Heart left ventricle (tissue), 13 donors: ENCODE measurements around the gene ZNF22.

Source experiments
- CTCF ChIP-seq, 12 donors: fragments of 200-600 bp; sonication (generic) in 4 of 12; IDR thresholded peaks; one replicate each; pipeline versions ENCODE4 v1.5.0 to v1.8.0; 2018 to 2022; ENCODE audit warnings: antibody characterized with exemption in 12 of 12, mild to moderate bottlenecking in 5 of 12
- POLR2A ChIP-seq, 2 donors: fragments of 450-650 bp; IDR thresholded peaks; one replicate each; pipeline ENCODE4 v1.6.1; 2017; ENCODE audit warnings: antibody characterized with exemption in 2 of 2, mild to moderate bottlenecking in 2 of 2, moderate library complexity in 2 of 2
- donor health status: ischemic (EF 13 %, LVEDD 7.1; RV severe dilation, severe dysfunction).
- donor health status: DM: no; HTN: yes; CAD: no.
- donor health status: DM: no; HTN: no; CAD: no.
- donor health status: ischemic (EF 25% LVEDD 6.9; RV normal size, moderate dysfunction).
- donor health status: ischemic (EF 25% LVEDD 5.7; RV mildly dilated, moderate dysfunction).
- donor health status: ischemic (EF 35%, LVEDD 5.7; RV mildly dilated, moderate dysfunction).
- donor health status: nonischemic (EF 11% LVEDD 7.7; RV severe dilation, severe dysfunction).
- donor health status: DM: yes; HTN: yes; CAD: no.
- donor health status: PGD.
- donor health status: ischemic (EF 29% LVEDD 5.4; RV normal size, mild dysfunction).
- donor health status: nonischemic (EF 23%, LVEDD 6.1; RV moderate dilation, normal function).

GRCh38 chr10:44969854-44970253, 30.9 kb upstream of the ZNF22 start:
- TF ChIP-seq POLR2A (IDR thresholded peaks at IDR 0.05) = no peak
- no peak for TF ChIP-seq CTCF (IDR thresholded peaks at IDR 0.05)
